Retinal pigment epithelial cell (primary cell): ENCODE measurements around the gene MBD6.

Experiments used
- DNase-seq: peaks from one replicate; pipeline ENCODE4 v3.0.0-alpha.2; 2010; ENCODE audit warnings: low read depth
- H3K4me3 ChIP-seq: 2 replicates; pipeline ENCODE4 v1.5.1; 2011; ENCODE audit warnings: mild to moderate bottlenecking, low read length, control low read depth, moderate library complexity
- TF ChIP-seq, protein P1 (sequence below): conservative IDR thresholded peaks from 2 replicates; pipeline ENCODE4 v1.5.1; 2011; ENCODE audit warnings: low read depth, low read length, control low read depth, inconsistent platforms

MBD6 gene

DNA sequence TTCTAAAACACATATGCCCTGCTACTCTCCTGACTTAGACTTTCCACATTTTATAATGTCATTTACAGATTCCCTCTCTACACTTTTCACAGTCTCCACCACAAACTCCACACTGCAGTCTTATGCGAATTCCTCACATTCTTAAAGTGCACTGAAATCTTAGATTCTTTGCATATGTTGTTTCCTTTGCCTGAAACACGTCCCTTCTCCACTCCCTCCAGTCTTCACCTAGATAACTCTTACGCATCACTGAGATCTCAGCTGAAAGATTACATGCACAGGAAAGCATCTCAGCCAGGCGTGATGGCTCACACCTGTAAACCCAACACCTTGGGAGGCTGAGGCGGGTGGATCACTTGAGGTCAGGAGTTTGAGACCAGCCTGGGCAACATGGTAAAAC is 39.2 kb upstream of the MBD6 start:
- no peak for DNase-seq
- H3K4me3 ChIP-seq: no peak overlapping the region
- TF ChIP-seq, protein P1, sequence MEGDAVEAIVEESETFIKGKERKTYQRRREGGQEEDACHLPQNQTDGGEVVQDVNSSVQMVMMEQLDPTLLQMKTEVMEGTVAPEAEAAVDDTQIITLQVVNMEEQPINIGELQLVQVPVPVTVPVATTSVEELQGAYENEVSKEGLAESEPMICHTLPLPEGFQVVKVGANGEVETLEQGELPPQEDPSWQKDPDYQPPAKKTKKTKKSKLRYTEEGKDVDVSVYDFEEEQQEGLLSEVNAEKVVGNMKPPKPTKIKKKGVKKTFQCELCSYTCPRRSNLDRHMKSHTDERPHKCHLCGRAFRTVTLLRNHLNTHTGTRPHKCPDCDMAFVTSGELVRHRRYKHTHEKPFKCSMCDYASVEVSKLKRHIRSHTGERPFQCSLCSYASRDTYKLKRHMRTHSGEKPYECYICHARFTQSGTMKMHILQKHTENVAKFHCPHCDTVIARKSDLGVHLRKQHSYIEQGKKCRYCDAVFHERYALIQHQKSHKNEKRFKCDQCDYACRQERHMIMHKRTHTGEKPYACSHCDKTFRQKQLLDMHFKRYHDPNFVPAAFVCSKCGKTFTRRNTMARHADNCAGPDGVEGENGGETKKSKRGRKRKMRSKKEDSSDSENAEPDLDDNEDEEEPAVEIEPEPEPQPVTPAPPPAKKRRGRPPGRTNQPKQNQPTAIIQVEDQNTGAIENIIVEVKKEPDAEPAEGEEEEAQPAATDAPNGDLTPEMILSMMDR: no peak

DNA sequence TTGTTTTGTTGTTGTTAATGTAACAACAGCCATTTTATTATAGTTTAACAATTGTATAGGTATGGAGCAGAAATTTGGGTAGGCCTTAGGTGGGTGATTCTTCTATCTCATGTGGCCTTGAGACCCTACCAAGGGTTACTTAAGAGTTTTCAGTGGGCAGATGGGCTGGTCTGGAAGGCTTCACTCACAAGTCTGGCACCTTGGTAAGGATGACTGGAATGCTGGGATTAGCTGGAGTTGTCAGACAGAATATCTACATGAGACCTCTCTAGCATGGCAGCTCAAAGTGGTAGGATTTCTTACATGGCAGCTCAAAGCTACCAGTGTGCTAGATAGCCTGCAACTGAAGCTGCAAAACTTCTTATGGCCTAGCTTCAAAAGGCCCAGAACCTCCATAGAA is 36.9 kb upstream of the MBD6 start:
- no peak overlapping the region for H3K4me3 ChIP-seq
- DNase-seq: no peak
- TF ChIP-seq, protein P1: no peak

DNA sequence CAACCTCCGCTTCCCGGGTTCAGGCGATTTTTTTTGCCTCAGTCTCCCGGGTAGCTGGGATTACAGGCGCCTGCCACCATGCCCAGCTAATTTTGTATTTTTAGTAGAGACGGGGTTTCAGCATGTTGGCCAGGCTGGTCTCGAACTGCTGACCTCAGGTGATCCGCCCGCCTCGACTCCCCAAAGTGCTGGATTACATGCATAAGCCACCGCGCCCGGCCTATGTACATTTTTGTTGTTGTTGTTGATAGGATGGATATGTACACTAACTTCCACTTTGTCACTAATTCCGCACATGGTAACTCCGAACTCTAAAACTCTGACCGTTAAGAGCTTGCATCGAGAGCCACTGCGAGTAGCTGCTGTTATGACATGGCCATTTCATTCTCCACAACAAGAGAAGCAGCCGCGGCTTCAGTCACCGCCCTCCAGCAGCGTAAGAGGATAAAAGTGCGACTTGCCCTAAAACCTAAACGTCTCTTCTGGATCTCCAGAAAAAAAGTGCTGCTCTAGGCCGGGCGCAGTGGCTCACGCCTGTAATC is 35.5 kb upstream of the MBD6 start:
- no peak for DNase-seq
- TF ChIP-seq, protein P1: no peak
- peak overlapping the region; percentile 96 for H3K4me3 ChIP-seq

DNA sequence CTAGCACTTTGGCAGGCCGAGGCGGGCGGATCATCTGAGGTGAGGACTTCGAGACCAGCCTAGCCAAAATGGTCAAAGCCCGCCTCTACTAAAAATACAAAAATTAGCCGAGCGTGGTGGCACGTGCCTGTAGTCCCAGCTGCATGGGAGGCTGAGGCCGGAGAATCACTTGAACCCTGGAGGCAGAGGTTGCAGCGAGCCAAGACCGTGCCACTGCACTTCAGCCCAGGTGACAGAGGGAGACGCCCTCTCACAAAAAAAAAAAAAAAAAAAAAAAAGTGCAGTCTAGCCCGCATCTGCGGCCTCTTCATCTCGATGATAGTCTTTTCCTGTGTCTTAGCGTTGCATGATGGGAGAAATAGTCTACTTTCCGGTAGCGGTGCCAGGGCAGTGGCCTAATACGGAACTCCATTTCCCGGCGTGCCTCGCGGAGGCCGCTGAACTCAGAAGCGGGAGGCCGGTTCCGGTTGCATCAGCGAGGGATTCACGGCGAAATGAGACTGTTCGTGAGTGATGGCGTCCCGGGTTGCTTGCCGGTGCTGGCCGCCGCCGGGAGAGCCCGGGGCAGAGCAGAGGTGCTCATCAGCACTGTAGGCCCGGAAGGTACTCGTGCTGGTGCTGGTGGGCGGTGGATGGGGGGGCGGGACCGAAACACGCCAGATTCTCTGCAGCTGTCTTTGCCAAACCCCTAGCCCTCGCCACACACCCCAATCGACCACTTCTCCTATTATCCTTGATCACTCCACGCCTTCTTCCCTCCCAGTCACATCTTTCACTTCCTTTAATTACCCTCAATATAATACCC is 34.8 kb upstream of the MBD6 start, which contains the start of gene MARS1:
Gene MARS1, plus strand, starts transcription at position 472 of the 805 bp plus-strand sequence. Its CDS starts 23 bp downstream, at position 495.
- peak; percentile 83 for DNase-seq
- TF ChIP-seq, protein P1: no peak
- H3K4me3 ChIP-seq: peak within 1 kb of the TSS; percentile 96

DNA sequence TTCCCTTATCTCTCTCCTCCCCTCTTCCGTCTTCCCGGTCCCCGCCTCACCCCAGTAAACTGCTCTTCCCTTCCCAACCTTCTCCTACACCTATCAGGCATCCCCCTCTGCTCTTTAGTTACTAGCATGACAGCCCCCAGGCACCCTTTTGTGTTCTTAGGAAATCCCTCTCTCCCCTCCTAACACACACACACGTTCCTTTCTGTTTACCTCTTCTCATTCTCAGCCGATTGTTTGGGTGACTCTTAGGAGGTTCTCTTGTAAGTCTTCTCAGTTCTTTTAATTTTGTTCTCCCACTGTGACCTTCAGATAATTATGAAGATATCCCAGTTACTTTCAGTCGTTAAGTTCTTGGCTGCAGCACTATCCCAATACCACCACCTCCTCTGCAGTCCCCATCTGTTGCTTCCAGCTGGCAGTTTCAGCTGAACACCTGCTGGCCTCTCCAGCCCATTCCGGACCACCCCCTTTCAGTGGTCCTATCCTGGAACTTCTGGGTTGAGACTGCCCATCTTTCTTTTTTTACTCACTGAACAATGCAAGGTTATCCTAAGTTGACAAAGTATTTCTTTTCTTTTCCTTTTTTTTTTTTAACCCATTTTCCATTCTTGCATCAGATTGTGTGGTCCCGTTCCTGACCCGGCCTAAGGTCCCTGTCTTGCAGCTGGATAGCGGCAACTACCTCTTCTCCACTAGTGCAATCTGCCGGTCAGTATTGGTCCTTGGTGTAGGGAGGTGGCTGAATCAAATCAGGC is 34.0 kb upstream of the MBD6 start:
- DNase-seq: no peak
- peak overlapping the region; percentile 96 for H3K4me3 ChIP-seq
- TF ChIP-seq, protein P1: no peak

DNA sequence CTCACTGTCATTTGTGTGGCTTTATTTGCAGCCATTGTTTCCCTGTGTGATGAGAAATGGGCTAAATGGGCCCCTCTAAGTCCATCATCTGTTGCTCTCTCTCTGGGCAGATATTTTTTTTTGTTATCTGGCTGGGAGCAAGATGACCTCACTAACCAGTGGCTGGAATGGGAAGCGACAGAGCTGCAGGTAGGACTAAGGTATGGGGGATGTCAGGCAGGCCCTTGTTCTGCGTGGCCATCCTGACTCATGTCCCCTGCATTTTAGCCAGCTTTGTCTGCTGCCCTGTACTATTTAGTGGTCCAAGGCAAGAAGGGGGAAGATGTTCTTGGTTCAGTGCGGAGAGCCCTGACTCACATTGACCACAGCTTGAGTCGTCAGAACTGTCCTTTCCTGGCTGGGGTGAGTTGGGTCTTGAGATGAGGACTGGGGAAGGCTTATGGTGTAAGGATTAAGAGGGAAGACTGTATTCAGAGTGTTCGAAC is 33.4 kb upstream of the MBD6 start:
- TF ChIP-seq, protein P1: no peak
- DNase-seq: no peak
- H3K4me3 ChIP-seq: peak overlapping the region; percentile 96
